GM04504 (cell line): ENCODE results near the gene C10orf95.

Source experiments
- DNase-seq: peaks from one replicate; pipeline ENCODE4 v3.0.0-alpha.2; 2012; ENCODE audit warnings: low read depth

The C10orf95 gene

DNA sequence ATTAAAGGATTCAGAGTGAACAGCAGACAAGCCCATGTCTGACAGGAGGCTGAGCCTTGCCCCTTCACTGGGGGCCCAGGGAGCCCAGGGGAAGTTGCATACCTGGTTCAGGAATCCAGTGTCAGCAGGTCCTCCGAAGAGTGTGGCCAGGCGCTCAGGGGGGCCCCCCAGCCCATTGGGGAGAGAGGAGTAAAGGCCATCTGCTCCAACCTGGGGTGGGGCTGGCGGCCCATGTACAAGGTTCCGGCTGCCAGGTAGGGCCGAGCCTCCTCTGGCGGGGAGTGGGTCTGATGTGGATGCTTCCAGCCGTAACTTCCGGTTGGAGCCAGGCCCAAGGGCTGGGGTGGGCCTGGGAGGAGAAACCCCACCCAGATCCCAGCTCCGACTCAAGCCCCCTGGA is 35.1 kb downstream of the C10orf95 start:
- DNase-seq = no peak

DNA sequence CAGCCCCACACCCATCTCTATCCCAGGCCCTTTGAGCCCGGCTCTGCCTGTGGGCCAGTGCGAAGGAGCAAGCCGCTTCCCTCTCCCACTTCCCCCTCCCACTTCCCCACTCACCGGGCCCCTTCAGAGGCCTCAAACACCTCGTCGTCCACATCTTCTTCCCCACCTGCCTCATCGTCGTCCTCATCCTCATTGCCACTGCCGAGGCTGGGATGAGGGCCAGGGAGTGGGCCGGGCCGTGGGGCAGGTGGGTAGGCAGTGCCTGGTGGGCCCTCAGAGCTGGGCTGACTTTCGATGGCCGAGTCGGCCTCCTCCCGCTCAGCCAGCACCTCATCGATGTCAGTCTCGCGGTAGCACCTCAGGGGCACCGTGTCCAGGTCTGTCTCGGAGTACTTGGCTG is 36.6 kb downstream of the C10orf95 start:
- no peak for DNase-seq

DNA sequence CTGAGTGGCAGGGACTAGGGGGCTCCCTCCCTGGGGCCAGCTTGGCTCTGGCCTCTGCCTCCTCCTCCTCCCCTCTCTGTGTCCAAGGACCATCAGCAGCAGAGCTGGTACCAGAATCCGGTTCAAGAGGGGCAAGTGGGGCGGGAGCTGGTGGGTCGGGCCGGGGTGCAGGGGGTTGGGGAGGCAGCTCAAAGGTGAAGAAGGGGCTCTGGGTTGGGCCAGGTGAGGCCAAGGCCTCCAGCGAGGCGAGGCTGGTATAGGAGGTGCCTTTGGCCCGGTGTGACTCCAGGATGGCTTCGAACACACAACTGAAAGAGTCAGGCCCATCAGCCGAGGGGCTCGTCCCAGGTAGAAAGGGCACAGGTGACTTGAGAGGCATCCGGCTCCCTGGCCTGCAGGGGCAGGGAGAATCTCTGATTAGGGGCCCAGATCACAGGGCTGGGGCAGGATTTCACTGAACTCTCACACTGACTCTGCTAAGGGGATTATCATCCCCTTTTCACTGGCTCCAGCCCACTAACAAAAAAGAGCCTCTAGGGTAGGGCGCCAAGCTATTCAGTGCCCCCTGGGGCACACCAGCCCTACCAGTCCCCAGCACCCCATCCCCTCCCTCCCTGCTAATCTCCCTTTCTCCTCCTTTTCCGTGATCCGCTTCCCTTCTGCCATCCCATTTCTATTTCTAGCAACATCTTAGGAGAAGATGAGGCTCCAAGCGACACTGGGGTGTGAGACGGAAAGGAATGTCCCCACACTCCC is 37.4 kb downstream of the C10orf95 start:
- no peak for DNase-seq

DNA sequence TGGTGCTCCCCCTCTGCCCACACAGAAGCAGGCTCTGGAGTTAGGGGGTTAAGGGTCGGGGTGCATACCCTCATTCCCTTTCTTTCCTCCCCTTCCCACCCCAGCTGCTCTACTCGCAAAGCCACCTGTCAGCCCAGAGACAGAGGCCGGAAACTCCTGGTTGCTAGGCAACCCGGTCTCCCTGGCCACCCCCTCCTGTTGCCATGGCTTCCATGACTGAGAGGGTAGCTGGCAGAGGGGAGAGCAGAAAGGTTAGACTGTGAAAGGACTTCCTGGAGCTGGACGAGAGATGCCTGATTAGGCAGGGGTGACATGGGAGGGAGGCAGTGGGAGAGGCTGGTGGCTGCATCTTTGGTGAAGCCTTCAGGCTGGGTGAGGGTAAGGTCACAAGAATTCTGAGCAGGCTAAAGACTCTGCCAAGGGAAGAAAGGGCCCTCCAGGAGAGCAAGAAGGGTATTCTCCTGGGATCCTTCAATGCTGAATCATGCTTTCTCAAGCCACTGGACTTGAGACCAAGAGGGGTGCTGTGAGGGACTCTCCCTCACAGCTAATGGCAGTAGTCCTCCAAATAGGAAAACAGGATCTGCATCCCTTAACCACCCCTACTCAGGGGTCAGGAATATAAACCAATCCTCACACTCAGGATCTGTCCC is 38.2 kb downstream of the C10orf95 start:
- no peak for DNase-seq

DNA sequence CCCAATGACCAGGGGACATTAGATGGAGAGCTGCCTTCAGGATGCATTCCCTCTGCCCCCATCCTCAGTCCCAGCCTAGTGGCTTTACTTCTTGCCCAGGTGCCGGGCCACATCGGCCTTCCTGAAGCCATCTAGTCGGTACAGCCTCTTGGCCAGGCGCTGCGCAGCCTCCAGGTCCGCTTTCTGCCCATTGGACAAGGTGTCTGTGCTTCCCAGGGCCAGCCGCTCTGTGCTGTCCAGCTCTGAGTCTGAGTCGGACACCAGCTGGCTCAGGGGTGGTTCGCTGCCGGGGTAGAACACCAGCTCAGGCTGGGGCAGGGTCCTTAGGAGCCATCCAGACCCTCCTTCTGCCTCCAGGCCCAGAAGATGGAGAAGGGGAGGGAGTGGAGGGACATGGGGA is 39.0 kb downstream of the C10orf95 start:
- DNase-seq = no peak

DNA sequence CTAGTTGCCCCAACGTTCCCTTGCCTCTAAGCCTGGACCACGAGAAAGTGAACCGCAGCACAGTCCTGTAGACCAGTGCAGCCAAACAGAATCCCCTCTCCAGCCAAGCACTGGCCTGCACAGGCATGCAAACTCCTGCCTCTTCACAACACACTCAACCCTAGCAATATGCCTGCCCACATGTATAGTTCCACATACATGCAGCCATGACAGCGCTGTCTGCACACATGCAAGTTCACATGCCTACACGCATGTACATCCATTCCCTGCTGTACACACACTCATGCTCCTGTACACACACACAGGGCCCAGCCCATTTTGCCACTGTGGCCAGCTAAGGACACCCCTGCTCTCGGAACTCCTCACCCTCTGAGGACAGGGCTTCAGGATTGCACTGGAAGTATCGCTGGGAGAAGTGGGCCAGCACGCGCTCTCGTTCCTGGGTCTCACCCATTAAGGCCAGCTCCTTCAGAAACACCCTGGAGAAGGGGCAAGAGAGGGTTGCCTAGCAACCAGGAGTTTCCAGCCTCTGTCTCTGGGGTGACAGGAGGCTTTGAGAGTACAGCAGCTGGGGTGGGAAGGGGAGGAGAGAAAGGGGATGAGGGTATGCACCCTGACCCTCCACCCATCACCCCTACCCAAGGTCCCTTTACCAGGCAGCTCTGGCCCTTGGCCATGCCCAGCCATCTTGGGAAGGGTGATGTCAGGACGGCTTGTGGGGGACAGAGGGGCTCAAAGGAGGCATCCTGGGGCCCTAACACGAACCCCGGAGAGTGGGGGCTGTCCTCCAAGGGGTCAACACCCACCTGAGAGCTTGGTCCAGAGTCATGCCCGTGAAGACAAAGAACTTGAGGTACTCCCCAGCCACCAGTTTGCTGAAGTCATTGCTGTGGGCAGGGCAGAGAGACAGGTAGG is 39.7 kb downstream of the C10orf95 start:
- DNase-seq = no peak

DNA sequence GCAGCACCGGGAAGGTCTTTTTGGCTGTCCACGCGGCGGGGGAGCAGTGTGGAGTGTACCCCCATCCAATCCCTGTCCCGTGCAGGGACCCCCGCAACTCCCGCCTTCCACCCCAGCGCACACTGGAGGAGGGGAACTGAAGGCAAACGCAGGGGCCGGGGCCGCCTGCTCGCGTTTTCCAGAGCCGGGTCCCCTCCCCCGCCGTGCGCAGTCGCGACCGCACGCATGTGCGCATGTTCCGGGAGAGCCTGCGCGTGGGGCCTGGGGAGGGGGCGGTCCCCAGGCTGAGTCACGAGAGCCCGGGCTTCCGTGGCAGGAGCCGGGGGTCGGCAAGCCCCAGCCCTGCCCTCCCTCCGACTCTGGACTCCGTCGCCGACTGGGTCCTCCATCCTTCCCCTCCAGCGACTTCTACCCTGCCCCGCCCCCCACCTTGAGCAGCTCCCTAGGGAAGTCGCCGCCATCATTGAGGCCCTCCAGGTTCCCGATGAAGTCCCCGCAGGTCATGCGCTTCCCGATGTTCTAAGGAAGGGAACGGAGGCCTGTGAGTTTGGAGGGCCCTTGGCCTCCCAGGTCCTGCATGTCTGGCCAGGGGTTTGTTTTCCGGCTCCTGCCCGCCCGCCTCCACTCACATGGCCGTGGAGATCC is 40.8 kb downstream of the C10orf95 start:
- no peak for DNase-seq

DNA sequence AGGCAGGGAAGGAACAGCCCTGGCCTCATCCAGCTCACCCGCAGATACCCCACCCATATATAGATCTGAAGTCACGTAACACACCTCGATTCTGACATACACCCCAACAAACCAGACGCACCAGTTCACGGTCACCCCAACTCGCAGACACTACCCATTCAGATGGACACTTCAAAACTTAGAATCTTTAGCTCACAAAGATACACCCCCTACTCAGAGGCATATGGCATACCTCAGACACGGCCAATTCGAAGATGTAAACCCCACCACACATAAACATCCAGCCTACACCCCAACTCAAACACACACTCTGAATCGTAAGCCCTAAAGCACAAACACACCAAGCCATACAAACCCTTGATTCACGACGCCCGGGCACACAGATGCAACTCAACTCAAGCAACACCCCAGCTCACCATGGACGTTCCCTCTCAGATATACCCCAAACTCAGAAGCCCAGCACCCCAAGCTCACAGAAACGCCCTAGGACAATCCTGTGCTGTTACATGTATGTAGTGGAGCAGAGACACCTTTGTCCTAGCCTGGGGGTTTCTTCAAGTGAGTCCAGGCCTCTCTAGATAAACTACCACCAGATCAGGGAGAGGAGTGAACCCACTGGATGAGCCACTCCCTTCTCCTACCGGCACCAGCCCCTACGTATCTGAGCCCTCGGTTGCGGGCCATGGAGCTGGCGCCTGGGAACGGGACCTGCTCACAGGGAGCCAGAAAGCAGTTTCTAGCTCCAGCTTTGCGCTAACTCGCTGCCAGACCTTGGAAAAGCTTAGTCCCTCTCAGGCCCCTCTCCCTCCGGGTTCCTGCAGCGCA is 41.5 kb downstream of the C10orf95 start:
- no peak for DNase-seq

DNA sequence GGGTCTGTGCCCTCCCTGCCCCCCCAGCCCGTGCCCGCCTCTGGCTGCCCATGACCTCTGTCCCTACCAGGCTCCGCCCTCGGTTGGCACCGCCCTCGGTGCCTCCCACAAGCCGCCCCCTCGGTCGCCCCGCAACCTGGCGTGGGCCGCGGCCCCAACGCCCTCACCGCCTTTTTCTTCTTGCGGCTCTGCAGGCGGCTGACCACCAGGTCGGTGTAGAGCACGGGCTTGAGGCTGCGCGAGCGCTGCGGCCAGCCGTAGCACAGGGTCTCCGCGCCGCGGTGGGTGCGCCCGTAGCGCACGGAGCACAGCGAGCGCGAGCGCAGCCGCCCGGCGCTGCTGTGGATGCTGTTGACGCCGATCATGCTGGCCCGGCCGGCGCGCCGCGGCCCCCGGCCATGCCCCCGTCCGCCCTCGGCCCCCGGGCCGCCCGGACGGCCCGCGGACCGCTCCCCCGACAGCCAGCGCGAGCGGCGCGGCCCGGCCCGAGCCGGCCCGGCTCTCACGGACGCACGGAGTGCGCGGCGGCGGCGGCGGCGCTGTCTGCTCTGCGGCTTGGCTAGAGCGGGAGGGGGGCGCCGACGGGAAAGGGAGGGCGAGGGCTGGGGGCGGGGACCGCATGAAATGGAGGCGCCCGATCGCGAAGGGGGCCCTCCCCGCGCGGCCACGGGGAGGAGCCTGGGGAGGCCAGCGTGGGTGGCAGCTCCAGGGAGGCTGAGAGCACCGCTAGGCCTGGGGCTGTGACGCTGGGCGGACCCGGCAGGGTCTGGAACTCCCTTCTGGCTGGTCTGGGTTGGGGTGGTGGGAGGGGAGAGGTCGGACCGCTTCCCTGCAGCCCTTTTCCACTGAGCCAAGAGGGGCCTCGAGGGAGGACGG is 42.4 kb downstream of the C10orf95 start:
- DNase-seq = no peak

DNA sequence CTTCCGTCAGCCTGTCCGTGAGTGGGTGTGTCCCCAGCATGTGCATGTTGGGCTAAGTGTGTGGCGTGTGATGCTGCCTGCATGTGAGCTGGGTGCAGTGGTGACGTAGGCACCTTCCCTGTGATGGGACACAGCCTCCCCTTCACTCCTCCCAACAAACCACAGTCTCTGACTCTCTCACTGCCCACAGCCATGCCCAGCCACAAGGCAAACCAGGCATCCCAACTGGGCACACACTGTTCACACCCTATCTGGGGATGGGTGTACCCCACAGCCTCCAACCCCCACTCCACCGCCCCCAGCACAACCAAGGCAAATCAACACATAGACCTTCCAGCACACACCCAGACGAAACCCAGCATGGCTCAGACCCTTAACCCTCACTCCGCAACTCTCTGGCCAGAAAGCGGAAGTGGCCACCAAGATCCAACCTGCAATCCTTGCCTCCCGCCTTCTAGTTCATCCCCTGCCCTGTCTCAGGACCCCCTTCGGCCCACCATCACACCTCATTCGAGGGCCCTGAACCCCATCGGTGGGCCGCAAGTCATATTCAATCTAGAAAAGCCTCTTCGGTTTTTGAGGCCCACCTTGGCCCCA is 43.1 kb downstream of the C10orf95 start:
- no peak for DNase-seq

DNA sequence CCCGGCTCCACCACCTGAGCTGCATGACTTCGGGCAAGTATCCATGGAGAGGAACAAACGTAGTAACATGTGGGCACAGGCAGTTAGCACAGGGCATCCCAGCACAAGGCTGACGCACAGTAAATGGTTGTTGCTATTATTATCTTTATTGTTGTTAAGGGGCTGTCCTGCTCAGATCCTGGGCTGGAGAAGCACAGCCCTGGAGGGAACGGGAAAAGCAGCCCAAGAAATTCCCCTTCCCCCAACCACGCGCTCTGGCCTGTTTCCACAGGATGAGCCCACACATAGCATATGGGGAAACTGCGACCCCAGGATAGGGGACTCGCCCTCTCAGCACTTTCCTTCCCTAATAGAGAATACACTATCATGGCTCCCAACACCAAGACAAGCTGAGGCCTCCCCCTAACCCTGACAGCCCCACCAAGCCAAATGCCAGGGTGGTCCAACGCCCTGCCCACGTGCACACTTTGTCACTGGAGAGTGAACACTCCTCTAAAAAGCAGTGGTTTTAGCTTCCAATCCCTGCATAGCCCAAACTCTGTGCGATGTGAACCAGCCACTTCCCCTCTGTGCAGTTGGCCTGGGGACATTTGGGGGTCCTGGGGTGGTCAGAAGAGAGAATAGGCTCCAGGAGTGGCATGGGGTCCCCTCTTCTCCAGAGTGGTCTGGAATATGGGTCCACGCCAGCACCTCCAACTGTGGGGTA is 43.8 kb downstream of the C10orf95 start:
- no peak for DNase-seq

DNA sequence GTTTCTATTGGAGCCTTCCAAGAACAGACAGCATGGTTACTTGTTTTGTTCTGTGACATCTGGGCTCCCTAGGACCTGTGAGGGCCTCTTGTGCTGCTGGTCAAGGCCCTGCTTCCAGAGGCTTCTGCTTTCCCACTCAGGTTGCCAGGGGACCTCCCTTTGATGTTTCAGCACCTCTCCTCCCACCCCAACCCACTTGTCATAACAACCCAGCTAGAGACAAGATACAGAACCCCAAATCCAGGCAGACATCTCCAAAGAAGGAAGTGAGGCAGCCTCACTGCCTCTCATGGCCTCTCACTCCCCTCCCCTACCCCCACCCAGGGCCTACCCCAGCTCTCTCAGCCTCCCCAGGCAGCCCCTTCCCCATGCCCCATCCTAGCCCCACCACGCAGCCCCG is 44.5 kb downstream of the C10orf95 start:
- no peak for DNase-seq

DNA sequence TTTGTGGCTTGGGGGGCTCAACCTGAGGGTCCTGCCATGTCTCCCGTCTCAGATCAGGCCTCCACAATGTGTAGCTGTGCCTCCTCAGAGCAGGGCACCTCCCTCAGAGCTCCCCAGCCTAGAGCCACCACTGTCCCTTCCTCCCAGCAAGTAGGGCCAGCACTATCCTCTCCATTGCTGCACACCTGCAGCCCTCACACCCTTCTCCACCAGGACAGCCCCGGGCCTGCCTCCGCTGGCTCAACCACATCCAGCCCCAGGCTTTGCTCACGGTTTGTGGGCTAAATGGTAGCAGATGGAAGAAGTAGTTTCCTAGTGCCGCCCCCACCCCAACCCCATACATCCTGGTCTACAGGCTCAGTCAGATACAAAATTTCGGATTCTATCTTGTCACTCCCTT is 45.7 kb downstream of the C10orf95 start:
- DNase-seq = no peak

DNA sequence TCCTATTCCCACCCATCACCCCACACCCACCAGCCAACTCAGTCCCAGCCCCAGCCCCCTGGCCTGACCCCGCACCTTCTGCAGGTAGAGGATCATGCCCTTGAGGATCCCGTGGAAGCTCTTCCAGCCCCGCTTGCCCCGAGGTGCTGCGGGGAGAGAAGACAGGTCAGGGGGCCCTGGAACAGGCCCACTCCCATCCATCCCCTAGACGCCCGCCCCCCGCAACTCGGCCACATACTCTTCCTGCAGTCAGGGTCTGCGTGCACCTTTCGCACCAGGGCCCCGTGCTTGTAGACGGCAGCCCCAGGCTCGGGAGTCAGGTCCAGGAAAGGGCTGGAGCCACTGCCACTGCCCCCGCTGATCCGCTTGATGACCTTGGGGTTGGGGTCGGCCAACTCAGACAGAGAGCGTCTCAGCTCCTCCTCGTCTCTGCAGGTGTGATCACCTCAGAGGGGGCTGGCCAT is 46.2 kb downstream of the C10orf95 start:
- no peak for DNase-seq

DNA sequence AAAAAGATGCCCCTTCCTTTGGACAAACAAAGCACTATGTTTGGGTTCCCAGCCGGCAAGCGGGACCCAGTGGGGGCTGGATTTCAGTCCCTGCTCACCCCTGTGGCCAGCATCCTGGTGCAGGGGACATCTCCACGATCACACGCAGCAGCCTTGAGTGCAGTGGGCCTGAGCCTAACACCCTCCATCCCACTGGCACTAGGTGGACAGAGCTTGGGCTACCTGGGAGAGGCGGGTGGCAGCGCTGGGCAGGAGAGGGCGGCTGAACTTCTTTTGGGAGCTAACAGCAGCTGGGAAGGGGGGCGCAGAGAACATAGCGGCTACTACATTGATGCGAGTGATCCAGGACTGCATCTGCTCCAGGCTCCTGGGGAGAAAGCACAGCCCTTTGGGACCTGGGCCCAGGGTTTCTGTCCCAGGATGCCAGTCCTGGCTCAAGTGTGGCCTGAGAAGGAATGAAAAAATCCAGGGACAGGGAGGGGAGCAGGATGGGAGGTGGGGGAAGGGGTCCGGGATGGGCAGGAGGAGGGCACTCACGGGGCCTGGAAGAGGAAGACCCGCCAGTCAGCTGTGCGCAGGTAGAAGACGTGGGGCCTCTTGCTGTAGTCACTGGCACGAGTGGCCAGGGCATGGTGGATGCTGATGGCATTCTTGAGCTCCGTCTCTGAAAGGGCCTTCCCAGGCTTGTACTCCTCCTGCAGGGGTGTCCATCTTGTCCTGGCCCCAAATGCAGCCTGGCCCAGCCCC is 46.8 kb downstream of the C10orf95 start:
- no peak for DNase-seq

DNA sequence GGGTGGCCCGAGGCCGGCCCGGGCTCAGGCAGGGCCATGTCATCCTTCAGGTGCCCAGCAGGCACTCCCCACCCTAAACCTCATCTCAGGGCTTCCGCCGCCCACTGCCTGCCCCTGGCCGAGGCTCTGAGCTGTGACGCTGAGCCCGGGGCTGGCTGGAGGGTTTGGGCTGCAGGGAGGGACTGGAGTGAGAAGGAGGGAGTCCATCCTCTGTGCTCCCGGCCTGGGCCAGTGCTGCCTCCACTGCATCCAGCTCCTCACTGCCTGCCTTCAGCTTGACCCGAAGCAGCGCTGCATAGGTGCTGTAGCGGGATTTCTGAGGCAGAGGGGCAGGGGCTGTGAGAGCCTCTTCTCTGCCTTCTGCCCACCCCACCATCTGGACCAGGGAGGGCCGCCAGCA is 48.2 kb downstream of the C10orf95 start:
- no peak for DNase-seq

DNA sequence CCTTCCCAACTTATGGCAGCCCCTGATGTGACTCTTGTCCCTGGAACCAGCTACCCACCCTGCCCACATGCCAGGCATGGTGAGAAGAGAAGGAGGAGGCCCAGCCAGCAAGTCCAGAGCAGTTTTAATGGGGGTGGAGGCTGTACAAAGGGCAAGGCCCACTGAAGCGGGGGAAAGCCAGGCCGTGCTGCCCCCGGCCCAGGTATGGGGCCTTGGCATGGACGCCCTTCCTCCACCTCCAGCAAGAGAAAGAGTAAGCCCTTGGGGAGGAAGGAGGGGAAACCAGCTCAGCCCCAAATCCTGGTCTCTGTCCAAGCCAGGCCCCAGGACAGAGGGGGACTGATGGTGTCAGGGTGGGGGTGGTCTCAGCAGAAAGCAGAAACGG is 48.8 kb downstream of the C10orf95 start:
- no peak for DNase-seq

DNA sequence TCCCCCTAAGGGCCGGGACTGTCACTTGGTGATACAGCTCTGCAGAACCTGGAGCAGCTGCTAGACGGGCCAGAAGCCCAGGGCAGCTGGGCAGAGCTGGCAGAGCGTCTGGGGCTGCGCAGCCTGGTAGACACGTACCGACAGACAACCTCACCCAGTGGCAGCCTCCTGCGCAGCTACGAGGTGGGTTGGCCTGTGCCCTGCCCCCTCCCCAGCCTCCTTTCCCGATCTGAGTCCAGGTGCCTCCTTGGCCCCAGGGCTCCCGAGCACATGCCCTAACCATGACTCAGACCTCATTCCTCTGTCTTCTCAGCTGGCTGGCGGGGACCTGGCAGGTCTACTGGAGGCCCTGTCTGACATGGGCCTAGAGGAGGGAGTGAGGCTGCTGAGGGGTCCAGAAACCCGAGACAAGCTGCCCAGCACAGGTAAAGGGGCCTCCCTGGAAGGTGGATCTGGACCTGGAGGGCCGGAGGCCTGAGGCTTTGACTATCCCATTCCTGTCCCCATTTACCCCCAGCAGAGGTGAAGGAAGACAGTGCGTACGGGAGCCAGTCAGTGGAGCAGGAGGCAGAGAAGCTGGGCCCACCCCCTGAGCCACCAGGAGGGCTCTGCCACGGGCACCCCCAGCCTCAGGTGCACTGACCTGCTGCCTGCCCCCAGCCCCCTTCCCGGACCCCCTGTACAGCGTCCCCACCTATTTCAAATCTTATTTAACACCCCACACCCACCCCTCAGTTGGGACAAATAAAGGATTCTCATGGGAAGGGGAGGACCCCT is 49.4 kb downstream of the C10orf95 start:
- no peak for DNase-seq
